Hematopoietic multipotent progenitor cell (in vitro differentiated cells): ENCODE results near the gene VGLL4. TPM values are rescaled to one million over a fixed set of nuclear protein-coding genes. Genes with fewer than 3 reads are reported as not detected.

Experiments used
- DNase-seq, 3 donors: peaks; one replicate each; pipeline ENCODE4 v3.0.0-alpha.2; 2011 to 2015; ENCODE audit warnings: low read depth in 2 of 3, low spot score in 2 of 3
- total RNA-seq: library from RNA; depleted of rRNA; stranded (reverse); fragments of >200 nt; gene quantifications from one replicate; pipeline ENCODE4 v1.2.3, GENCODE V29; 2012

Gene VGLL4
- total RNA-seq, 1 donor = 63.3 TPM

DNA sequence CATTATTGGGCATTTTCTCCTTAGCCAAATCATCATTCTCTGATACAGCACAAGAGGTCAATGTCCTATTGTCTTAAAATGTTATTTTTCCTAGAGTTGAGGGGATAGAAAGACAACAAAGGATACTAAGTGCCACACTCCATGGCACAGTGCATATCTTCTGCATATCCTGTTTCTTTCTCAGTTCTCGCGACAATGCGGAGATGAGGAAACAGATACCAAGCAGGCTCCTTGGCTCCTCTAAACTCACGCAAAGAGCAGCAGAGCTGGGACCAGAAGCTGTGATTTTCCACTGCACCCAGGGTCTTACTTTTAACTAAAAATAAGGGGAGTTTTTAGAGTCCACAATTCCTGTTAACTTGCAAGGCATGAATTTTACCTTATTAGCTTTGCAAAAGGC is 10.5 kb upstream of the VGLL4 start:
- DNase-seq = no peak

- DNase-seq = no peak
These were observed 9.8 kb upstream of the VGLL4 start for GRCh38 chr3:11653298-11654055.

DNA sequence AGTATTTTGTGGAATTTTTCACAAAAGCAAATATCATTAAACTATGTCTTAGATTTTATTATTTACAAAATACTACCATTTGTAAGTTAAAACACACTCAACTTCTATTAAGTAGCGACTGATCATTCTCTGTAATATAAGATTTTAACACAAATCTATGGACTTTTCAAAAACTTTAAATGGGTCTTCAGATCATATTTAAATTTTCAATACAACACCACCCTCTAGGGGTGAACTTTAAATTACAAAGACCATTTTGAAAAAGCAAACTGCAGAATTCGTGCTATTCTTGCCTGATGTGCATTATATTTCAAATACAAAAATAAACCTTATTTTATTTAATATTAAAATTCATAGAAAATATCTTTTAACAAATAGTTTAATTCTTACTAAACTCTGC is 8.2 kb upstream of the VGLL4 start:
- DNase-seq = peak in 2 of 3 donors; percentile 44 to 71

DNA sequence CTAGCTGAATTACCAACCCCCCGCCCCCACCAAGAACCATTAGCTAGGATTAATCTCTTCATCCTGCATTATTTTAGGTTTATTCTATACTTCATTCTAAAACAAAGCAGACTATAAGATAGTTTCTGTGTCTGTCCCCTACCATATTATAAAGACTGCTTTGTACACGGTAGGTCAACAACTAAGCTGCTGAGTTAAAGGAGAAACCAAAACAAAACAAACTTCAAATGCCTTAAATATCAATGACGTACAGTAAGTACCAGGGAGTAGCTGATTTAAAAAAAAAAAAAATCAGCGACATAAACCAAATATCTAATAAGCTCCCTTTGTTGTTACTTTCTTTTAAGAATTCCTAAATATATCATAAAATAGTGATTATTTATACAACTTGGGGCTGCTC is 7.8 kb upstream of the VGLL4 start:
- DNase-seq = no peak

DNA sequence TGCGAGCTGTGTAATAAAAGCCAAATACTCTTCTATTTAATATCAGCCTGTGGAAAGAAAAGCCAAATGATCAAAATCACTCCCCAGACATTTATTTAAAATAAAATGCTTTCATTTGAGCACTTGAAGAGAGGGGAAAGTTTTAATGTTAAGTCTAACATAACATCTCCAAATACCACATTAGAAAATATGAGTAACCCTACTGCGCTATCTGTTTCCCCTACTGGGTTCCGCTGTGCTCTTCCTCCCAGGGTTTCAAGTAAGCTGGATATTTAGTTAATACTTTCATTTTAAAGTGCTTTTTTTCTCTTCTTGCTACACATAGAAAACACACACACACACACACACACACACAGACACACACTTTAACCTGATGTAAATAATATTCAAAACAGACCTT is 6.7 kb upstream of the VGLL4 start:
- no peak for DNase-seq

DNA sequence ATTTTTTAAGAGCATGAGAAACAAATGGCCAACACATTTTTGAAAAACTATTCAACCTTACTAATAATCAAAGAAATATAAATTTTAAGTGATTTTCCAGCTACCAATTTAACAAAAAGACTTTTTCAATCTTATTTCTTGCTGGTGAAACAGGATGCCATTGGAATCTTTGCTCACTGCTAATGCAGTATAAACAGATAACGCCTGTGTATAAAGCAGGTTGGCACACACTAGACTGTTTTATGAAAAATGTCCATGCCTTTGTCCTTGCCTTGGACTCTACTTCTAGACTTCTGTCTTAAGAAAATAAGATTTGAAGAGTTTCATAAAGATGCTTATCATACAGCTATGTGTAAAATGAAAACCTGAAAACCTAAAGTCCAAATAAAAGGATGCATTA is 5.0 kb upstream of the VGLL4 start:
- no peak for DNase-seq

DNA sequence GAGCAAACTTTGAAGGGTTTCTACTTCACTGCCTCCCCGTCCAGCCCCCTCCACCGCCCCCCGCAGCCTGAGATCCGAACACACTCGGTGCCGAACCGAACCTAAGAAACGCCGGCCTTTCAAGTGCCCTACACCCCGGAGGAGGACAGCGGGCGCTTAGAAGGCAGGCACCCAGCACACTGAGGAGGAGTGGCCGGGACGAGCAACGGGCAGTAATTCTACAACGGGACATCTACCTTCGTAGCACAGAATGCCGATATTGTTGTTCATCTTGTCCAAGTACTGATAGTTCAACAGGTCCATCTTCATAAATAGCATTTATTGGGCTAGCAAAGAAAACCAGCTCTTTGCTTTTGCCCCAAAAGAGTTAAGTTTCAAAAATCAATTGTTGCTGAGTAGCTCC is 513 bp downstream of the VGLL4 start:
- DNase-seq = peak in 1 of 3 donors; percentile 29

- DNase-seq = peak in 2 of 3 donors; percentile 76 to 86
These were observed 1.1 kb downstream of the VGLL4 start for GRCh38 chr3:11642431-11643191.

DNA sequence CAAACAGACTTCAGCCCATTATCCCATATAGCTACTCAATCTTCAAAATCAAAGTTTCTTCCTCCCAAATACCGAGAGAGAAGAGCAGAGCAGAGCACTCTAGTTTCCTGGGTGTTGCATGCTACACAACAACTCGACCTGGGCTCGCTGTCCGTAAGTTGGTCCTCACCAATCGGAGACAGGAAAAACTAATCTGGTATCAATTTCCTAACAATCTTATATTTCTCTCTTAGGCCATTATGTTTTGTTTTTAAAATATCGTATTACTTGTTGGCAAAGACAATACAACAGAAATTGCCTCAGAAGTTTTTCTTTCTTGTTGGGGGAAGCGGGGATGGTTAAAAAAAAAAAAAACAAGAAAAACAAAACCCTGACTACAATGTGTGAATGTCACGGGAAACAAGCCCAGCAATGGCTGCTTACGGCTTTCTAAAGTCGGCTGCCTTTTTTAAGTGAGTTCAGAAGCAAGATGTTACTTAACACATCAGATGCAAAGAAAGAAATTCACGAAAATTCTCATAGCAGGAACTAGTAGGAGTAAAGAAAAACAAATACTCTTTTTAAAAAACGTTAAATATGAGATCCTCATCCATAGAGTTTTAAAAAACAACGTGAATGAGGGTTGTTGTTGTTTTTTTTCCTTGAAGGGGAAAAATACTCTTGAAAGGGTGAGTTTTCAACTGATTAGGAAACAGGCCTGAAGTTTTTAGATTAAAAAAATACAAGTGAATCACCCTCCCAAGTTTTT is 1.9 kb downstream of the VGLL4 start:
- peak in 2 of 3 donors; percentile 26 to 63 for DNase-seq

GRCh38 chr3:11641316-11641682 is 2.4 kb downstream of the VGLL4 start:
- DNase-seq = no peak

GRCh38 chr3:11640009-11640673 is 3.6 kb downstream of the VGLL4 start:
- DNase-seq = no peak

- no peak for DNase-seq
These were observed 5.0 kb downstream of the VGLL4 start for GRCh38 chr3:11638495-11639358.

- no peak for DNase-seq
These were observed 5.7 kb downstream of the VGLL4 start for GRCh38 chr3:11637901-11638458.

DNA sequence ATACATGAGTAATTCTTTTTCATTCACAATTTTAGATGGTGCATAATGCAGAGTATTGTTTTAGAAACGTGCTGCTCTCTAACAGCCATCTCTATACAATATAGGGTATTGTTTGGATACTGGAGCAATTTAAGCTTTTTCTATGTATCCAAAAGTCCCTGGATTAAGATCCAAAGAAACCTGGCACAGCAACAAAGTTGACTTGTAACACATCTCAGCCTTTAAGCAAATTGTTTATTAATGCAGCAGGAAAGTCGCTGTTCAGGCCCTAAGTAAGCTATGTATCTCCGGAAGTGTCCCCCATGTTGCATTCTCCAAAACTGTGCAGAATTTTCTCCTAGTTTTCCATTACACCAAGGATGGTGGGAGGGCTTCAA is 7.3 kb downstream of the VGLL4 start:
- no peak for DNase-seq

DNA sequence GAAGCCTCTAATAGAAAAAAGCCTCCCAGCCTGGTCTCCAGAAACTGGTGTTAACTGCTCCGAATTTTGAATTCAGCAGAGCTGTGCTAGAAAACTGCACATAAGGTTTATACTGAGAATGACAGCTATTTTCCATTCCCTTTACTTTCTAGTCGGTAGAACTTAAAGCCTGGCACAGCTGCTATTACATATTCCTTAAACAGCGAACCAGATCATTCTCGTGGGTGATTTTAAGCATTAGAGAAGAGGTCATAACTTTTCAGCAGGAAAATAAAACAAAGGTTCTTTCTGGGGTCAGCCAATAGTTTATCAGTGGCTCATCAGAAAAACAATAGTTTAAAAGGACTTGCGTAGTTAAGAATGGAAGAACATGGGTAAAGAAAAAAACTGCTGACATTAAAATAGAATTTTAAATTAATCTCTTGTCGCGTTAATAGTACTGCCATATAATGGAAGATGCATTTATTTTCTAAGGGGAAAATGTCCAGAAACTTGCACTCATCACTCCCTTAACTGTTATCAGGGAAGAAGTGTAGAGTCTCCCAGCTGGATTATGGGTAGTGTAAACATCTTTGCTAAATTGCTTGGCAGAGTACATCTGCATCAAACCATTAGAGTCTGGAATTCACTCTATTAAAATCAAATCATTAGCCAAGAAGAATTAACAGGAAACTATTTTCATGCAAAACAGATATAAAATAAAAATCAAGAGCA is 7.9 kb downstream of the VGLL4 start:
- DNase-seq = no peak

- no peak for DNase-seq
These were observed 8.6 kb downstream of the VGLL4 start for GRCh38 chr3:11634974-11635612.

DNA sequence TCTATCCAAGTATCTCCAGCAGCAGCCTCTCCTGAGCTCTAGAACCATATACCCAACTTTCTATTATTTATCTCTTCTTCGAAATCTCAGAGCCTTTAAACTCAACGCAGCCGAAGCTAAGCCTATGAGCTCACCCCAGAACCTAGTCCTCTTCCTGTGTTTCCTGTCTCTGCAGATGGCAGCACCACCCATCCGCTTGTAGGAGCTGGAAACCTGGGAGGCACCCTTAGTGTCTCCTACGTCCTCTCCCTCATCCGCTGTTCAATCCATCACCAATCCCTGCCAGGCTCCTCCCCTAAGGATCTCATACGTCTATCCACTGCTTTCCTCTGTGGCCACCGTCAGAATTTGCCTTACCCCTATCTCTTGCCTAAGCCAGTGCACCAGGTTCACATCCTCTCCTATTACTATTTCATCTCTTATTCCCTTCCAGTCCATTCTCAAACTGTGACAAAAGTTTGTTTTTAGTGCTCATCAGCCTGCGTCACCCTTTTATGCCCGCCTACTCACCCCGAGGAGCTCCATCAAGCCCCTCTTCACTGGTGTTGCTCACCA is 9.6 kb downstream of the VGLL4 start:
- DNase-seq = no peak

- DNase-seq = no peak
These were observed 10.7 kb downstream of the VGLL4 start for GRCh38 chr3:11632966-11633365.
